GM20431 (cell line): Measurements from ENCODE around the gene TMEM229B.

Experiments
- in situ Hi-C: fragments of 300-500 bp; cut with MseI, MboI; formaldehyde crosslinking; loops from one replicate; pipeline ENCODE4 v1.15.0; 2020; ENCODE audit warnings: low sequenced_read_pairs; ENCODE audit not compliant: unreplicated experiment

The TMEM229B gene

DNA sequence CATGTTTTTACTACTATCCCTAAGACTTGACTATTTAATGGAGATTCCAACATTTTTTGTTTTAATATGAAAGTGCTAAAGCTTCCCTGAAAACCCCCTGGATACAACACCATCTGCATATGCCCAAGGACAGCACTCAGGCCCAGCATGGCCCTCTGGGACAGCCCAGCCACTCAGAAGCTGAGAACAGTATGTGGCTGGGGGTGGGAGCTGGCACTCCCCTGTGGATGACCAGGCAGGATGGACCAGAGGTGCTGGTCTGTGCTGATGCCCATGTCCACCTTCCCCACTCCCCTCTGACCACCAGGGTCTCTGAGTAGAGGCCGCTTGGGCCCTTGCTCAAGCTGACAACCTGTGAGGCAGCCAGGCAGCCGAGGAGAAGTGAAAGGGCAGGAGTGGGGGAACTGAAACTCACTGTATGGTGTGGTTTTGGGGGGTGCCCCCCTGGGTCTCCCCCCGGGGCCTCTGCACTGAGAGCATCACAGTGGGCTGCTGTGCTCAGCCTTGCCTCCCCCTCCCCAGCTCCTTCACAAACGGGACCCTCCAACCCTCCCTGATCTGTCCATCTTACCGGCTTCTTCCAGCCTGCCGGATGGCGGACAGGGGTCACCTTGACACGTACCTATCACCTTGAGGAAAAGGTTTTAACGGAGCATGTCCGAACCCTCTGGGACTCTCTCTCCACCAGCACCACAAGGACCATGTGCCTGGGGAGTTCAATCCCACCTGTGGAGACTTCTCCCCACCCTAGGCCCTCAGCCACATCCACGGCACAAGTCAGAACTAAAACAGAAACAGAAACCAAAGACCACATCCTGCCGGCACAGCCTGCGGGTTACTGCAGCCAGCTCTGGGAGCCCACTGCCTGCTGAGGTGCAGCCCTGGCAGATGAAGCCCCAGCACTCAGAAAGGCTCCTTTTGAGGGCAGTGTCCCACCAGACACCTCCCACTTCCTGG is at the start of gene TMEM229B:
Gene TMEM229B (minus strand): TSS at position 785 of the 957 bp plus-strand sequence. CDS start 14,798 bp downstream, outside the sequence.
- in situ Hi-C loops: no loop called here

DNA sequence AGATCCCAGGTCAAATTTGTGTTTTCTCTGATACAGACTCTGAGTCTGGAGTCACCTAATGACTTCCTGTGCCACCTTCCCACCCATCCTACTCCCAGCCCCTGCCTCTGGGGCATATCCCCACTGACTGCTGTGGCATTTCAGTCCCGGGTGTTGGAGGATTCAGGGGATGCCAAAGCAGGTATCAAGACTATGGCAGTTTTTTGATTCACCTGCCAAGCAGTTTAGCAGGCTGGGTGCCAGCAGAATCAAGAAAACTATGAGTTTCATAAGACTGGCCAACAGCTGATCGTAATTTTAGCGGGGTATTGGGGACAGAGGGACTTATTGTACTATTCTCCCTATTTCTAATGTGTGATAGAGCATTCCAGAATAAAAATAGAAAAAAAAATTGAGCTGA is 49.2 kb upstream of the TMEM229B start:
- in situ Hi-C loops: no loop called here

DNA sequence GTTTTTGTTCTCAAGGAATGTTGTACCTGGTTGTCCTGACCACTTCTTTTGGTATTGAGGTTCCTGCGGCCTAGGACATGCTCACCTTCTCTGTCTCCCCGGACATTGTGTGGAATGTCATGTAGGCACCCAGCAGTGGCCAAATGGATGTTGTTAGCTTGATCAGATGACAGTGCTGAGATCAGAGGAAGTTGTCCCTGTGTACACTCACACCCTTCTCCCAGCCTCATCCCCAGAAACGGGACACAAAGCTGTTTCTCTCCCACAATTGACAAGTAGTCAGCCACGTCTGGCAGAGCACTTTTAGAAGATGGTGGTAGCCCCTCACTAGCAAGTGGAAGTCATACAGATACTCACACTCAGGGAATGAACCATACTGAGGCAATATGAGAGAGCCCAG is 47.6 kb upstream of the TMEM229B start:
- in situ Hi-C loops: no loop called here

DNA sequence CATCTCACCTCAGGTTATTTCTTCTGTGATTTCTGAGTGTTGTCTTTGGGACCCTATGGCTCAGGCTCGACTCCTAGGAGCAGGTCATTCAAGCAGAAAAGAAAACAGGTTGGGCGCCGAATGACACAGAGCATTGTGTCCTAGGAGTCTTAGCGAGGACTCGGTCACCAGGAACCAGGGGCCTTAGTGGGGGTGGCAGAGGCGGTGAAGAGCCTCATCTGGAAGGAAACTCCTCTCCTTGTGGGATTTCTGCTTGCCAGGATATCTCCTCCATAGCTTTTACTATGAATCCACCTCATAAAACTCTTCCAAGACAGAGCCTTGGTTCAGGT is 45.2 kb upstream of the TMEM229B start:
- in situ Hi-C loops: no loop called here

DNA sequence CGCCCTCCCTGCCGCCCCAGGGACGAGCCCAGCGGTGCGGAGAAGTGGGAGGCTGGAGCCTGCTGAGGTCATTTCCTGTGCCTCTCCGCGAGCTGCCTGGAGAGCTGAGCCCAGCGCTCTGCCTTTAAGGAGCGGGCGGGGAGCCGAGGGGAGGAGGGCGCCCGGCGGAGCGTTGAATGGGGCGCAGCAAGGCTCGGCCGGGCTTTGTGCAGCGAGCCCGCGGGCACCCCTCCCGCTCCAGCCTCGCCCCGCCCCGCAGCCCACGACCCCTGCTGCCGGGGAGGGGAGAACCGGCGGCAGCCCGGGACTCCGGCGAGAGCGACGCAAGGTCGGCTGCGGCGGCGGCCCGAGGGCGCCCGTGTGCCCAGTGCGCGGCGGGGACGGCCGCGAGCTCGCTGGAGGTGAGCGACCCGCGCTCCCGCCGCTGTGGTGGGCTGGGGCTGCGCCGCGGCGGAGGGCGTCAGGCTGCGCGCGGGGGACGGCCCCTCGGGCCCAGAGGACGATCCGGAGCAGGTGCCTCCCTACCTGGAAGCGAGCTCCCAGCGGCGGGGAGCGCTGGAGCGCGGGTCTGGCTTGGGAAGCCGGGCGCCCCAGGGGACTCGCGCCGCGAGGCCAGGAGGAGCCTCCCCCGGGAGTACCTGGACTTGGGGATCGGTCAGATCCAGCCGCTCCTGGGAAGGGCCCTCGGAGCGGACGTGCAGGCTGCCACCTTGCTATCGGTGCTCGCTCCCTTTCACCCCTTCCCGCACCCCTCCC is 44.7 kb upstream of the TMEM229B start, which contains the start of gene PLEKHH1:
Gene PLEKHH1 (plus strand): TSS at position 293 of the 756 bp plus-strand sequence. CDS start 8,578 bp downstream, outside the sequence.
- in situ Hi-C loops: no loop called here

DNA sequence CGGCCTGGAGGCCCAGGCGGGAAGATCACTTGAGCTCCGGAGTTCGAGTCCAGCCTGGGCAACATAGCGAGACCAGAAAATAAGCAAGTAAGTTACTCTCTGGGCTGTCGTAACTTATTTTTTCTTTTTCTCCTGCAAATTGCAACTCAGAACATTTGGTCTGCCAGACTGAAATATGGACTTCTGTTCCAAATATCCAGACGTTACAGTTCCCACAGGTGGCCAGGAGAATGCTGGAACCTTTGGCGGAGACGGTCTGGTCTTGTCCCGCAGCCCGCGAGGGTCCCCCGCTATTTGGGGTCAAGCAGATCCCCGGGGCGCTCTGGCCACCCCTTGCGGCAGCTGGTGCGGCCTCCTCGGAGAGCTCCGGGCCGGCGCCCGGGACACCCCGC is 44.1 kb upstream of the TMEM229B start:
- in situ Hi-C loops: no loop called here

DNA sequence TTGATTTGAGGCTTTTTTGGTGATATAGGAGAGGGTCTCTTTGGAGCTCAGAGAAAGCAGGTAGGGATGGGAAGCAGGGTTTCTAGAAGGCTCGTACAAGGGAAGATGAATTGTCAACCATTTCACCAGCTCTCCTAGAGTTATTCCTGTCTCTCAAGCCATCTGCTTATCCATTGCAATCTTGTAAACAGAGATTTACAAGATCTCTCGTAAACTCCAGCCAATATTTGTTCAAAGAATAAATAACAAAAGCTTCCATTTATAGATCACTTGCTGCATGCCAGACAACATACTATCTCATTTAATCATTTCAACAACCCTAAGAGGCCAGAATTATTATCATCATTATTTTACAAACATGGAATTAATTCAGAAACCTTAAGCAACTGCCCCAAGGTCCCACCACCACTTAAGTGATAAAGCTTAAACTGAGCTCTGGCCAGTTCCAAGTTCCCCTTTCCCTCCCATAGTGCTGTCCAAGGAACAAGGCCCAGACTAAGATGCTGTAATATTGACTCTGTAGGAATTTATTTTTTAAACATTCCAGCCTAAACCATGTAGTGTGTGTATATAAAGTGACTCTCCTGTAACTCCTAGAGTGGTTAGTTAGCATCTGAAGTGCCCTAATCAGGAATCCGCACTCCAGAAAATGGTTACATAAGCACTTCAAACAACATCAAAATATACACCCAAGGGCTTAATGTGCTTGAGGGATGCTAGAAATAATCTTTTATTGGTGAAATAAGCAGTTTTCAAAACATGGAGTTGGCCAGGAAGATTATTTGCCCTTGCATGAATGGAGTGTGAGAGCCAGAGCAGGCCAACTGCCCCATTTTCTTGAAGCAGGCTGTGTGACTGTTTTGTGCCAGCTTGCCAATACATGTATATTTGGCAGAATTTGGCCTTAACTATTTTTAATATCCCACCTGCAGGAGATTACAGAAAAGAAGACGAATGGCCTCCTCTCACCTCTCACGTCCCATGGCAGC is 41.7 kb upstream of the TMEM229B start:
- in situ Hi-C loops: no loop called here

DNA sequence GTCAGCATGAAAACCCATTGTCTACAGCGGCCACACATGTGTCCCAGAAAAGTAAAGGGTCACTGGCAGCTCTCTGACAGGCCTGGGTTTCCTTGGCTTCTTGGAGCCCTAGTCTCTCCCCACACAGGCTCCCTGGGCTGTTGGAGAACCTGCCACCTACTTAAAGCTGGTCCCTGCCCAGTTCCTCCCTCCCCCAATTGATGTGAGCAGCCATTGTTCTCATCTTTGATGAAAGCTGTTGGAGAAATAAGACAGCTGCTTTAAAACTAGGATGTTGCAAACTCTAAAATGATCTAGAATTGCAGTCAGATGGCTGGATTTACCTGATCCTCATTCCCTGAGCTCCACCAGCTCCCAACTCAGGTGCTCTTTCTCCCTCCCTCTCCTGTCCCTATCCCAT is 39.8 kb upstream of the TMEM229B start:
- in situ Hi-C loops: no loop called here

DNA sequence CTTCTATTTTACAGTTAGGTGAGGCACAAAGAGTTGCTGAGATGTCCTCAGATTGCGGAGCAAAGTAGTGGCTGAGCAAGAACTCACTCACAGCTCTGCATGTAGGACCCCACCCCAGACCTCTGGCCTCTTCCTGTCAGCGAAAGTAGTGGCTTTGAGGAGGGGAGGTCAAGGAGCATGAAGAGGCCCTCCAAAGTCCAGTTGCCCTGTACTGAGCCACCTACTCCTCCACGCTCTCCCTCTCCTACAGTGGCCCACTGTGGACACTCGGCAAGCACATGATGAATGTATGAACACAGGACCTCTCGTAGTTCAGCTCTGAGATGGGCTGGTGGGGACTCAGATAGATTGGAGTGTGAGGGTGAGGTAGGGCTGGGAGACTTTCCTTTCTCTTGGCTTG is 39.2 kb upstream of the TMEM229B start:
- in situ Hi-C loops: no loop called here

DNA sequence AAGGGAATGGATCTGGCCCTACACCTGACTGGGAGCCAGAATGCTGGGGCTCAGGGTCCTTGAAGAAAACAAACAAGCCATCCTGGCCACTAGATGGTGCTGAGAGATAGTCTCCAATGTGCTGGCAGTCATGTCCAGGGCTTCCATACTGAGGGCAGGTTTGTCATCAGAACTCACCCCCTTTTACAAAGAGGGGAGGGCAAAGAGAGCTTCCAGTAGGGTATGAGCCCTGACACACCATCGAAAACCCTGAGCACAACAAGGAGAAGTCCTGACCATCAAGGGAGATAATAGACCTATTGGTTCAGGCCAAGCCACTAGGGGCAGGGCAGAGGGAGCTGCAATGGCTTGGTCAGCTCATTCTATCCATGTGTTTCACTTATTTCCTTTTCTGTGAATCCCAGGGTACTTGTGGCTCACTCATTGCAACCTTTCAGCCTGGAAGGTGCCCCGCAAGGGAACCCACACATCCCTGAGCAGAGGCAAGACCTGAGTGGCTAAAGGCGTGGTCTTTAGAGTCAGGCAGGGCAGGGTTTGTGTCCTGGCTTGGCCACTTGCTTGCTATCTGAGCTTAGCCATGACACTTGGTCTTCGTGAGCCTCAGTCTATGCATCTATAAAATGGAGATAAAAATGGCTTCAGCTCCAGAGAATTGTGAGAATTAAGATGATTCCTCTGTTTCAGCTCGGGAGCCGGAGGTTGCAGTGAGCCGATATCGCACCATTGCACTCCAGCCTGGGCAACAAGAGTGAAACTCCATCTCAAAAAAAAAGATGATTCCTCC is 38.3 kb upstream of the TMEM229B start:
- in situ Hi-C loops: no loop called here

DNA sequence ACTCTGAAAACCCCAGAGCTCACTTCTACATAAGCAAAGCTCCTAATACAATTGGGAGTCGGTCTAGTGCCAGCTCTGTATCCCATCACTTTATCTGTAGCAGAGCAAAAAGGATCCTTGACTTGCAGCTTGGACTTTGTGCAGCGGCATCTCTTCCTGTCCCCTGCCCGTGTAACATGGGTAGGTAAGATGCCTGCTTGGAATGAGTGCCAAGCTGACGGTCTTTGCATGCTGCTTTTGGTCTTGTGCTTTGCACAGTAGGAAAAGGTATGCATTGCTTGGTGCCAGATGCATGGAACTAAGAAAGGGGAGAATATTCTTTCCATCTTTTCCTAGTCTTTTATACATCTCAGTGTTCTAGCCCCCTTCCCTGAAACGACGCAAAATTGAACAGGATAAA is 37.7 kb upstream of the TMEM229B start:
- in situ Hi-C loops: no loop called here

DNA sequence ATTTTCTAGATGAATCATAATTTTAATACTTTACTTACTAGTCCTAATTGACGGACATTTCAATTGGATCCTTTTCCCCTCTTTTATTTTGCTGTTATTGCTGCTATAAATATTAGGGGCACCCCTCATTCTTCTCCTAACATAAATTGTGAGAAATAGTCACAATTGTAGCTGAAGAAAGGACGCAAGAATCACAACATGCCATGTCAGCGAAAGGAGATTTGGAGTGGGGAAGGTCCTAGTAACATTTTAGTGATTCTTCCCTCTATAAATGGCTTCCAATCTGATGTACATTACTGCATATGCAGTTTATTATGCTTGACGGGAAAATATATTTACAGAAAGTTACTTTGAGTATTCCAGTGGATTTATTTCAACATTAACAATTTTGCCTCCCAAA is 36.9 kb upstream of the TMEM229B start:
- in situ Hi-C loops: no loop called here

DNA sequence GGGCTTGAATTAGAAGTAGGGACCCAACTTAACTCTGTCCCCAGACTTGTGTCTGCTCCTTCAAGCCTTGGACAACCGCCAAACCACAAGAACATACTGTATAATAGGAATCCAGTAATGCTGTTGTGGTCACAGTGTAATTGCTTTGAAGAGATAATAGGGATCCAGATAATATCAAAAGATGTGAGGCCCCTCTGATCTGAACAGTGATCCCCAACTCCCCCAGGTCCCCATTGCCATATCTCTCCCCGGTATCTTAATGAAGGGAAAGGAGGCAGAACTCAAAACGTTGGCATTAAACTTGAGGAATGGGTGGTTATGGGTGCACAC is 36.1 kb upstream of the TMEM229B start:
- in situ Hi-C loops: no loop called here

DNA sequence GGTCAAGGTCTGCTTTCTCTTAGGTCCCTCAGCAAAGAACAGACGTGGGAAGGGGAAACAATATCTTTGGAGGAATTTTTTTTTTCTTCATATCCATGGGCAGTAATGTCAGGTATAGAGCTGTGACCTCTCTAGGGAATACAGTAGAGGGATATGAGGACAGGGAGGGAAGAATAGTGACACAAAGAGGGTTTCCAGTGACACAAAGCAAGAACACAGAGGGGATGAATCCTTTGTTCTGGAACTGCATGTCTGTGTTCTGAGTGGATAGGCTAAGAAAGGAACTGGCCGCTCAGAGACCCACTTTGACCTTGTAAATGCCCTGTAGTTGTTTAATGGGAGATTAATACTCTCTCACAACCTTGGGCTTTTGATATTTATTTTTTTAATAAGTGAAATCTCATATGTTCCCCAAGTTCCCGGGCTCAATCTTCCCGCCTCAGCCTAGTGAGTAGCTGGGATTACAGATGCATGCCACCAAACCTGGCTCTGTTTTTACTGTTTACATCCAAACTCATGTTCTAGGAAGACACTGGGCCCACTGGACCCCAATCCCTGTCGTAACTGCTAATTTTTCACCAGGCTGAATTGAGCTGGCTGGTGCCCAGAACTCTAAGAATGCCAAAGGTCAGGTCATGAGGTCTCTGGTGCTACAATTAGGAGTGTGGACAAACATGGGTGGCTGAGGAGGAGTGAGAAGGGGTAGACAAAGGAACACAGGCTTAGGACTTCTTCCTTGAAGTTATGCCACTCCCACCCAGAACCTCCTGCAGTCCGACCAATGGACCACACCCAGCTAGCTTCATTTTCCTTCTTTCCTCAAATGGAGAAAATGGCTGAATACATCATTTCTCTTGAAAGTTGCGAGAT is 35.5 kb upstream of the TMEM229B start:
- in situ Hi-C loops: no loop called here

DNA sequence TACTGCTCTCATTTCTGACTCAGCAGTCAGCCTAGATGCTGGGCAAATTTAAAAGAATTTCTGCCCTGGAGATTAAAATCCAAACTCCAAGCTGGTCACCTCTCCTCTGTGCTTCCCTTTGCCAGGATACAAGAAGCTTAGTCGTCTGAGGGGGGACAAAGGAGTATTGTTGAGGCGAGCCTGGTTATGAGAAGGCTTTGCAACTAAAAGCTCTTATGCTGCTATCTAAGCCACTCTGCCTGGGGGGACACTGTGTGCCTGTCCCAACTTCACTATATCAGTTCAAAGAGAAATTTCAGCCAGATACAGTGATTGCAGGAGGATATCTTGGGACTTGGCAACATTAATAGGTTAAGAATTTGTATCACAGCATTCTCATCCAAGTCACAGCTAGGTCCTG is 33.7 kb upstream of the TMEM229B start:
- in situ Hi-C loops: no loop called here

DNA sequence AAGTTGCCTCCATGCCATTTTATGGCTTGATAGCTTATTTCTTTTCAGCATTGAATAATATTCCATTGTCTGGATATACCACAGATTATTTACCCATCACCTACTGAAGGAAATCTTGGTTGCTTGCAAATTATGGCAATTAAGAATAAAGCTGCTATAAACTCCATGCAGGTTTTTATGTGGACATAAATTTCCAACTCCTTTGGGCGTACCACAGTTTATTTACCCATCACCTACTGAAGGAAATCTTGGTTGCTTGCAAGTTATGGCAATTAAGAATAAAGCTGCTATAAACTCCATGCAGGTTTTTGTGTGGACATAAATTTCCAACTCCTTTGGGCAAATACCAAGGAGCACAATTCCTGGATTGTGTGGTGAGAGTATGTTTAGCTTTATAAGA is 32.0 kb upstream of the TMEM229B start:
- in situ Hi-C loops: no loop called here

DNA sequence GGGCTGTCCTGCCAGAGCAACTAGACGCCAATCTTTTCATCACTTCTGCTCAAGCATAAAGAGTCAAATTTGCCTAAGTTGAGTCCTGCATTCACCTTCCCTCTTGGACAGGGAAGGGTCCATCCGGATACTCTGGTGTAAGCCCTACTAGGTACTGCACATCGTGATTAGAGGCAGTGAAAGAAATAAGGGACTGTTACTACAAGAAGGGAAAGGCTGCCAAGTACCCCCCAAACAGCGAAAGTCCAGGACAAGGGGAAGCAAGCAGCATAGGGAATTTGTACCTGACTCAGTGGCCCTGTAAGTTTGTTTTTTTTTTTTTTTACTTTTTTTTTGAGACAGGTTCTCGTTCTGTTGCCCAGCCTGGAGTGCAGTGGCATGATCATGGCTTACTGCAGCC is 30.9 kb upstream of the TMEM229B start:
- in situ Hi-C loops: no loop called here

DNA sequence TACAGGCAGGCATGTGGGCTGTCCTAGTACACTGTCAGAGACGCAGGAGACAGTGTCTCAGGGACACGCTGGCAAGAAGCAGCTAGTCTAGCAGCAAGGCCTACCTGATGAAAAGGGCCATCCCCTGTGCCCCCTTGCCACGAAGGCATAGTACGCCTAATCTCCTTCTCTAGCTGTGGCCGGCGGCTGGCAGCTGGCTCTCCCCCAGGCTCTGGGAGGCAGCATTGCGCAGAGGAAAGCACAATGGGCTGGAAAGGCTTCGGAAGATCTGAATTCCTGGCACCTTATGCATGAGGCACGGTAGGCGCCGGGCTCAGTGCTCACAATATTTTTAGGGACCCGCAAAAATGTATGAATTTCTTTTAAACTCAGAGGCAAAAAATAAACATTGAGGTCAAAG is 28.6 kb upstream of the TMEM229B start:
- in situ Hi-C loops: no loop called here

DNA sequence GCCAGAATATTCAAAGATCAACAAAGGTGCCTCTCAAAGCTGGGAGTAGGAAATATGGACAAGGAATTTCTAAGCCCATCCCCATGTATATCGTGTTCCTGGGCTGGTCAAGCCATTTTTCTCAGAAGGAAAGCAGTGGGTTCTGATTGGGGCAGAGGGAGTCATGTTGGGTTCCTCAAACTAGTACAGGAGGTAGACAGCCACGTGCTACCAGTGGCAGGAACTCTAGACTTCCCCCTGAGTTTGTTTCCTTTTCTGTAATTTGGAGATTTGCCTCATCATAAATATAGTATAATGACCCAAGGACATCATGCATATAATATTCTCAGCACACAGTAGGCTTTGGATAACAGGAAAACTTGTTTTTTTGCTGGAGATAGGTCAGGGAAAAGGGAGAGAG is 28.2 kb upstream of the TMEM229B start:
- in situ Hi-C loops: no loop called here
